Tibial nerve (tissue), 4 donors: ENCODE data around the gene TMEM178B. TPM values are rescaled to one million over a fixed set of nuclear protein-coding genes. Genes with fewer than 3 reads are reported as not detected.
"Not testable (repeated sequence)": the region's sequence is repeated elsewhere in the genome, so short reads cannot be mapped to it uniquely, and the experiment has no call there.

Source experiments
- DNase-seq, 2 donors: peaks; one replicate each; pipeline ENCODE4 v3.0.0-alpha.2; 2019; ENCODE audit warnings: low spot score in 2 of 2
- H3K27ac ChIP-seq, 4 donors: fragments of 200-600 bp; sonication (generic) in 3 of 4; one replicate each; pipeline ENCODE4 v1.5.1; 2017 to 2019; ENCODE audit warnings: mild to moderate bottlenecking in 1 of 4
- H3K27me3 ChIP-seq, 2 donors: fragments of 200-600 bp; sonication (generic) in 1 of 2; one replicate each; pipeline versions ENCODE4 v1.5.1 to v1.6.0; 2017 to 2019
- H3K36me3 ChIP-seq, 3 donors: fragments of 200-600 bp; sonication (generic); one replicate each; pipeline ENCODE4 v1.5.1; 2018 to 2019
- H3K4me1 ChIP-seq, 4 donors: fragments of 200-600 bp; sonication (generic) in 3 of 4; one replicate each; pipeline ENCODE4 v1.5.1; 2017 to 2019
- H3K4me3 ChIP-seq, 4 donors: fragments of 200-600 bp; sonication (generic) in 3 of 4; one replicate each; pipeline ENCODE4 v1.5.1; 2017 to 2019; ENCODE audit warnings: mild to moderate bottlenecking in 1 of 4, moderate library complexity in 1 of 4
- H3K9me3 ChIP-seq, 4 donors: fragments of 200-600 bp; sonication (generic) in 3 of 4; one replicate each; pipeline ENCODE4 v1.5.1; 2017 to 2019
- CTCF ChIP-seq, 5 experiments: fragments of 200-600 bp in 3 of 5; fragments of 450-650 bp in 2 of 5; sonication (generic) in 3 of 5; IDR thresholded peaks; one replicate each; pipeline ENCODE4 v1.5.1; 2016 to 2019; ENCODE audit warnings: antibody characterized with exemption in 5 of 5, mild to moderate bottlenecking in 3 of 5, moderate library complexity in 2 of 5
- EP300 ChIP-seq, 2 donors: sonication (generic); formaldehyde crosslinking; IDR thresholded peaks; one replicate each; pipeline ENCODE4 v1.6.1; 2017; ENCODE audit warnings: antibody characterized with exemption in 2 of 2, mild to moderate bottlenecking in 1 of 2
- POLR2A ChIP-seq, 2 donors: fragments of 450-650 bp; IDR thresholded peaks; one replicate each; pipeline ENCODE4 v1.6.1; 2017; ENCODE audit warnings: antibody characterized with exemption in 2 of 2, mild to moderate bottlenecking in 2 of 2, moderate library complexity in 2 of 2
- WGBS, 2 donors: methylation state at CpG; one replicate each; pipeline ENCODE4 v1.1.5; 2018; 5-methylcytosine and 5-hydroxymethylcytosine counted together
- total RNA-seq, 4 donors: library from RNA; depleted of rRNA; stranded (reverse); fragments of >200 nt; gene quantifications; one replicate each; pipeline ENCODE4 v1.1.0, GENCODE V29; 2016

Gene TMEM178B
- total RNA-seq, 4 donors from 2014 or later, result 0.30 to 0.78 (median 0.53) TPM

- WGBS, 2 donors, result 46 to 47% methylated on average over 2 of the region's 2 CpGs
- H3K27ac ChIP-seq, result no peak overlapping the region
- no peak for TF ChIP-seq CTCF (IDR thresholded peaks at IDR 0.05)
- no peak for TF ChIP-seq EP300 (IDR thresholded peaks at IDR 0.05)
- TF ChIP-seq POLR2A (IDR thresholded peaks at IDR 0.05), result no peak
- H3K4me1 ChIP-seq, result peaks cover 0 to 7% (median 0%) of the 10 kb centered on the region in 4 donors
- H3K4me3 ChIP-seq, result no peak overlapping the region
- H3K9me3 ChIP-seq, result no peaks in the 10 kb centered on the region
- DNase-seq, result no peak
- H3K27me3 ChIP-seq, result no peaks in the 10 kb centered on the region
- H3K36me3 ChIP-seq, result no peaks in the 10 kb centered on the region
Observed at GRCh38 chr7:141102436-141102835, 28.6 kb downstream of the TMEM178B start.

GRCh38 chr7:141103847-141104429, 30.1 kb downstream of the TMEM178B start:
- Histone ChIP-seq H3K36me3 (no peaks in the 10 kb centered on the region), H3K4me3 (no peak overlapping the region), H3K27ac (no peak overlapping the region), H3K4me1 (peaks cover 0 to 7% (median 0%) of the 10 kb centered on the region in 4 donors), H3K9me3 (no peaks in the 10 kb centered on the region), H3K27me3 (no peaks in the 10 kb centered on the region)
- WGBS, 2 donors, result 66 to 75% methylated on average over 4 of the region's 4 CpGs
- no peak for DNase-seq
- TF ChIP-seq EP300 (IDR thresholded peaks at IDR 0.05), result no peak
- no peak for TF ChIP-seq CTCF (IDR thresholded peaks at IDR 0.05)
- no peak for TF ChIP-seq POLR2A (IDR thresholded peaks at IDR 0.05)

- Histone ChIP-seq H3K9me3 (peaks cover 0 to 8% (median 0%) of the 10 kb centered on the region in 4 donors), H3K4me1 (no peaks in the 10 kb centered on the region), H3K4me3 (no peak overlapping the region), H3K36me3 (no peaks in the 10 kb centered on the region), H3K27ac (no peak overlapping the region), H3K27me3 (no peaks in the 10 kb centered on the region)
- 94 to 100% methylated on average over 1 of the region's 1 CpG for WGBS, 2 donors
- no peak for DNase-seq
- TF ChIP-seq CTCF (IDR thresholded peaks at IDR 0.05) (no peak), POLR2A (IDR thresholded peaks at IDR 0.05) (no peak), EP300 (IDR thresholded peaks at IDR 0.05) (no peak)
Observed at GRCh38 chr7:141113131-141113530, 39.3 kb downstream of the TMEM178B start.

- TF ChIP-seq CTCF (IDR thresholded peaks at IDR 0.05), result no peak
- TF ChIP-seq POLR2A (IDR thresholded peaks at IDR 0.05), result no peak
- no peak for TF ChIP-seq EP300 (IDR thresholded peaks at IDR 0.05)
- no peaks in the 10 kb centered on the region for H3K27me3 ChIP-seq
- no peak for DNase-seq
- no peak overlapping the region for H3K27ac ChIP-seq
- H3K4me1 ChIP-seq, result no peaks in the 10 kb centered on the region
- H3K4me3 ChIP-seq, result no peak overlapping the region
- H3K36me3 ChIP-seq, result no peaks in the 10 kb centered on the region
- WGBS, 2 donors, result 74 to 83% methylated on average over 2 of the region's 2 CpGs
- H3K9me3 ChIP-seq, result peaks cover 0 to 8% (median 0%) of the 10 kb centered on the region in 4 donors
Observed at GRCh38 chr7:141114029-141114664, 40.3 kb downstream of the TMEM178B start.

- TF ChIP-seq POLR2A (IDR thresholded peaks at IDR 0.05) (no peak), CTCF (IDR thresholded peaks at IDR 0.05) (no peak), EP300 (IDR thresholded peaks at IDR 0.05) (no peak)
- peaks cover 0 to 8% (median 0%) of the 10 kb centered on the region in 4 donors for H3K9me3 ChIP-seq
- H3K4me3 ChIP-seq, result no peak overlapping the region
- 54 to 61% methylated on average over 3 of the region's 3 CpGs for WGBS, 2 donors
- no peaks in the 10 kb centered on the region for H3K36me3 ChIP-seq
- no peak overlapping the region for H3K27ac ChIP-seq
- no peaks in the 10 kb centered on the region for H3K27me3 ChIP-seq
- DNase-seq, result no peak
- no peaks in the 10 kb centered on the region for H3K4me1 ChIP-seq
Observed at GRCh38 chr7:141115965-141116364, 42.1 kb downstream of the TMEM178B start.

- H3K27me3 ChIP-seq, H3K36me3 ChIP-seq, H3K27ac ChIP-seq, H3K9me3 ChIP-seq, H3K4me1 ChIP-seq, DNase-seq, H3K4me3 ChIP-seq: not testable (repeated sequence)
- WGBS, 2 donors, result 94 to 98% methylated on average over 2 of the region's 2 CpGs
Observed at GRCh38 chr7:141116661-141117060, 42.8 kb downstream of the TMEM178B start.
